HG03571 (cell line): ENCODE results near the gene CDCP1.
"Not testable (repeated sequence)": the region's sequence is repeated elsewhere in the genome, so short reads cannot be mapped to it uniquely, and the experiment has no call there.

Experiments
- ATAC-seq: cut with Tn5 transposase; IDR thresholded peaks from one replicate; pipeline ENCODE4 v1.9.1; 2021; ENCODE audit not compliant: unreplicated experiment

CDCP1 gene

DNA sequence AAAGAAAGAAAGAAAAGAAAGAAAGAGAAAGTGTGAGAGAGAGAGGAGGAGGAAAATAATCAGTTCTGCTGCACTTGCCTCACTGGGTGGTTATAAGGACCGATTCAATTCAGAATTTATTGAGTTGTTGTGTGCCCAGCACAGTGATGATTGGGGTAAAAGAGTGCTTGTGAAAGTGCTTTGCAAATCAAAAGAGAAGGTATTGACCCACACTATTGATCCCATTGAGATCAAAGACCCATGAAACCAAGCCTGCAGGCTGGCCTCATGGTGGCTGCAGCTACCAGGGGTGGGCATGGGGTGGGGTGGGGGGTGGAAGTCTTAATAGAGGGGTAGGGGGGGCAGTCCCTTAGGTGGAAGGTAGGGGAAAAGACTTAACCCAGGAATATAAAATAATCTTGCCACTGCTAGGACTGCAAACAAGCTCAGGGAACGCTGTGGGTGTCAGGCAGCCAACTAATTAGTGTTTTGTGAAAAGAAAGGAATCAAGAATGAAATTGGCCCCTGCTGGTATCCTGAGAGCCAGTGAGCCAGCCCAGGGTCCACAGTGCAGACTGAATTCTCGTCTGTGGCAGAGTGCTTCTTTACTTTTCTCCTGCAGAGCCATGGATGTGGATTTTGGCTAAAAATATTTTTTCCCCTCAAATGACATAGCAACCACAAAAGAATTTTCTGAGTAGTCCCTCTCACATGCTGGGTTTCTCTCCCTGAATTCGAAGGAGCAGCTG, 85.8 kb downstream of the CDCP1 start:
- no peak for ATAC-seq

- no peak for ATAC-seq
Measured at GRCh38 chr3:45059132-45059531, 87.0 kb downstream of the CDCP1 start.

DNA sequence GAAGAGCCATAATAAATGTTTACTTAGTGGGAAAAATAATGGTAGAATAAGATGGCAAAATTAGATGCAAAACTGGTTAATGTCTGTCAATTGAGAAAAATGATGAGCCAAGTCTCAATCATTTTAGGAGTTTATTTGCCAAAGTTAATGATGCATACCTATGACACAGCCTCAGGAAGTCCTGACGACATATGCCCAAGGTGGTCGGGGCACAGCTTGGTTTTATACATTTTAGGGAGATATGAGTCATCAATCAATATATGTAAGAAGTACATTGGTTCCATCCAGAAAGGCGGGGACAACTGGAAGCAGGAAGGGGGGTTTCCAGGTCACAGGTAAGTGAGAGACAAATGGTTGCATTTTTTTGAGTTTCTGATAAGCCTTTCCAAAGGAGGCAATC, 88.6 kb downstream of the CDCP1 start:
- no peak for ATAC-seq

- no peak for ATAC-seq
Measured at GRCh38 chr3:45056608-45057301, 89.4 kb downstream of the CDCP1 start.

GRCh38 chr3:45055411-45056143, 90.6 kb downstream of the CDCP1 start:
- ATAC-seq = no peak

DNA sequence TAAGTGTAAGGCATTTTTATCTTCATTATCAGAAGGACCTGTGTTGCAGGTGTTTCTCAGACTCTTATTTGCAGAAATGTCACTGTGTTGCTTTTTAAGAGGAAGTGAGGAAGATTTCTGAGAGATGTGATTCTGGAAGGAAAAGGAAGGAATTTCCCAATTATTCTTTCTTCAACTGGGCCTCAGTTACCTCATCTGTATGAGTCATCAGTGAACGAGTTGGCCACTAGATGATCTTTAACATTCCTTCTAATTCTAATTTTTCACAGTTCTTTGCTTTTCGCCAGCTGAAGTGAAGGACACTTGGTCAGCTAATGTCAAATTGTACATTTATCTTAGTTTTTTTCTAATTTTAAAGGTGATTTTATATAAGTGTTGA, 91.2 kb downstream of the CDCP1 start:
- ATAC-seq = no peak

- no peak for ATAC-seq
Measured at GRCh38 chr3:45054196-45054857, 91.9 kb downstream of the CDCP1 start.

- not testable (repeated sequence) for ATAC-seq
Measured at GRCh38 chr3:45053805-45054195, 92.4 kb downstream of the CDCP1 start.

- ATAC-seq = no peak
Measured at GRCh38 chr3:45051685-45052084, 94.5 kb downstream of the CDCP1 start.

GRCh38 chr3:45049807-45050206, 96.4 kb downstream of the CDCP1 start:
- no peak for ATAC-seq

GRCh38 chr3:45048244-45048643, 97.9 kb downstream of the CDCP1 start:
- no peak for ATAC-seq

DNA sequence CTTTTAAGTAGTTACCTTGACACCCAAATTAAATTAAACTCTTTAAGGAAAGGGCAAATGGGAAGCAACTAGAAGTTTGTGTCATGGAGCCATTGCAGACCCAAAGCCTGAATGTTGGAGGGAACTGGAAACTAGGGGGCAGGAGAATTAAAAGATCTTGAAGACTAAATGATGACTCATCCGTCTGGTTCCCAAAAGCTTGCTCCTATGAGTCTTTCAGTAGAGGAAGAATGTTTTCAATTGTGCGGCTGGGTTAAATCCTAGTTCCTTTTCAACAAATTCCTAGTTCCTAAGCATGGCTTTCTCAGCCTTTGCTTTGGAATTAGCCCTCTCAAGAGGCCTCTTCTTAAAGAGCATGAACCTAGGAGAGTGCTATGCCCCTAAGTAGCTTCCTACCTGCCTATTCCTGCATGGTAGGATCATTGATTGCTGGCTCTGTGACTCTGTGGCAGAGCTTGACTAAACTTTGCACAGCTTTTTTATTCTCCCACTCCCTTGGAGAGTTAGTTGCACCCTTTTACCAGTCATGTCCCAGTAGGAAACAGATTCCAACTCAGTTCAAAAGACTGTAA, 102.4 kb downstream of the CDCP1 start:
- no peak for ATAC-seq

DNA sequence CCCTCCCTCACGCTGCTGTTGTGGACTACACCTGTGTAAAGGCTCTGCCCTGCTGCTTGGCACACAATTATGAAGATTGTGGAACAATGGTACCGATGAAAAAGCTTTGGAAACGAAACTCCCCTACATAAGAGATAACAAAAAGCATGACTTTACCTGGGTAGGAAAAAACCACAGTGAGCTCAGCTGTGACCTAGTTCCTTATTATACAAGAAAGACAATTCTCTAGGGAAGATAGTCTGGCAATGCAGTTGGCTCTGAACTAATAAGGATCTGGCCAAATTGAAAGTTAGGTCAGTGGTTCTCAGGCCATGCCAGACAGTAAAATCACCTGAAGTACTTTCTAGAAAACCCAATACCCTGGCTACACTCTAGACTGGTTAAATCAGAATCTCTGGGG, 104.0 kb downstream of the CDCP1 start:
- ATAC-seq = no peak

GRCh38 chr3:45041666-45042065, 104.5 kb downstream of the CDCP1 start:
- ATAC-seq = no peak

- peak; percentile 40 for ATAC-seq
Measured at GRCh38 chr3:45037720-45038455, 108.3 kb downstream of the CDCP1 start.

DNA sequence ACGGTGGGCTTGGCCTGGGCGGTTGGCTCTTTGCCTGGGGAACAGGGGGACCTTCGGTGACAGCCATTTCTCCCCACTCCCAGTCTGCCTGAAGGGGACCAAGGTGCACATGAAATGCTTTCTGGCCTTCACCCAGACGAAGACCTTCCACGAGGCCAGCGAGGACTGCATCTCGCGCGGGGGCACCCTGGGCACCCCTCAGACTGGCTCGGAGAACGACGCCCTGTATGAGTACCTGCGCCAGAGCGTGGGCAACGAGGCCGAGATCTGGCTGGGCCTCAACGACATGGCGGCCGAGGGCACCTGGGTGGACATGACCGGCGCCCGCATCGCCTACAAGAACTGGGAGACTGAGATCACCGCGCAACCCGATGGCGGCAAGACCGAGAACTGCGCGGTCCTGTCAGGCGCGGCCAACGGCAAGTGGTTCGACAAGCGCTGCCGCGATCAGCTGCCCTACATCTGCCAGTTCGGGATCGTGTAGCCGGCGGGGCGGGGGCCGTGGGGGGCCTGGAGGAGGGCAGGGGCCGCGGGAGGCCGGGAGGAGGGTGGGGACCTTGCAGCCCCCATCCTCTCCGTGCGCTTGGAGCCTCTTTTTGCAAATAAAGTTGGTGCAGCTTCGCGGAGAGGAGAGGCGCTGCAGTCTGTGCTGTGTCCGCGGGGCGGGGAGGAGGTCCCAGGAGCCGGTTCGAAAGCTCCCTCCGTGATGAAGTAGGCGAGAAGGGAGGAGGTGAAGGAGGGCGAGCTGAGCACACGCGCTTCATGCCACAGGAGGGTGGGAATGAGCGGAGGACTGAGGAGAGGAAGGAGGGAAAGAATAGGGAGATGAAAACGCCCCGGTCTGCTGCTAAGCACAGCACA, 110.5 kb downstream of the CDCP1 start:
- no peak for ATAC-seq

GRCh38 chr3:45034612-45035252, 111.4 kb downstream of the CDCP1 start:
- ATAC-seq = no peak

- no peak for ATAC-seq
Measured at GRCh38 chr3:45033791-45034190, 112.4 kb downstream of the CDCP1 start.
